OCI-LY3 (cell line): ENCODE data around the gene WHRN.

Experiments
- EZH2phosphoT487 ChIP-seq: fragments of 200-600 bp; shearing (Covaris generic); IDR thresholded peaks from 2 replicates; pipeline ENCODE4 v1.6.1; 2018; ENCODE audit warnings: antibody characterized with exemption, mixed run types, low read depth
- TF ChIP-seq, protein P1 (sequence below): fragments of 200-600, 300-600 bp; sonication (generic); IDR thresholded peaks from 2 replicates; pipeline ENCODE4 v1.5.1; 2014; ENCODE audit warnings: antibody characterized with exemption, low read length, low read depth

DNA sequence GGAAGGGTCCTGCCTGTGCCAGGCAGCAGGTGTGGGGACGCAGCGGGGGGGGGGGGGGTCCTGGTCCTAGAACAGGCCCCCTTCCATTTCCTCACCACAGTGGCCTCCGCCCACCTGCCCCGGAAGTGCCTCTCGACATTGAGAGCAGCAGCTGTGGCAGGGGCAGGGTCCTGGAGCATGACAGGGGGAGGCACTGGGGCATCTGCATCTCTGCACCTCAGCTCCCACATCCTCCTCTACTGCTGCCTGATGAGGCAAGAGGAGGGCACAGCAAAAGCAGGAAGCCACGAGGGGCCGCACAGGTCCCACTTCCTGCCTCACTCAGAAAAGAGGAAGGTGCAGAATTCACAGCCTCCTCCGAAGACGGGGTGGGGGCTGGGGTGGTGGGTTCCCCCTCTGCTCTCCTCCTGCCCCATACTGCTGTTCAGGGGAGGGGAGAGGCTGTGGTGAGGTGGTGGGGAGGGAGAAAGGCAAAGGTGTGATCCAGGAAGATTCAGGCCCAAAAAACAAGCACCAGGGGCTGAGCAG is 132.3 kb downstream of the WHRN start:
- TF ChIP-seq, protein P1, sequence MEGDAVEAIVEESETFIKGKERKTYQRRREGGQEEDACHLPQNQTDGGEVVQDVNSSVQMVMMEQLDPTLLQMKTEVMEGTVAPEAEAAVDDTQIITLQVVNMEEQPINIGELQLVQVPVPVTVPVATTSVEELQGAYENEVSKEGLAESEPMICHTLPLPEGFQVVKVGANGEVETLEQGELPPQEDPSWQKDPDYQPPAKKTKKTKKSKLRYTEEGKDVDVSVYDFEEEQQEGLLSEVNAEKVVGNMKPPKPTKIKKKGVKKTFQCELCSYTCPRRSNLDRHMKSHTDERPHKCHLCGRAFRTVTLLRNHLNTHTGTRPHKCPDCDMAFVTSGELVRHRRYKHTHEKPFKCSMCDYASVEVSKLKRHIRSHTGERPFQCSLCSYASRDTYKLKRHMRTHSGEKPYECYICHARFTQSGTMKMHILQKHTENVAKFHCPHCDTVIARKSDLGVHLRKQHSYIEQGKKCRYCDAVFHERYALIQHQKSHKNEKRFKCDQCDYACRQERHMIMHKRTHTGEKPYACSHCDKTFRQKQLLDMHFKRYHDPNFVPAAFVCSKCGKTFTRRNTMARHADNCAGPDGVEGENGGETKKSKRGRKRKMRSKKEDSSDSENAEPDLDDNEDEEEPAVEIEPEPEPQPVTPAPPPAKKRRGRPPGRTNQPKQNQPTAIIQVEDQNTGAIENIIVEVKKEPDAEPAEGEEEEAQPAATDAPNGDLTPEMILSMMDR, result no peak; the same call in 1 of the 2 replicates
- no peak for TF ChIP-seq EZH2phosphoT487
